CD14-positive monocyte (primary cell): Measurements from ENCODE around the gene MACROH2A1. TPM values are rescaled to one million over a fixed set of nuclear protein-coding genes. Genes with fewer than 3 reads are reported as not detected.

Experiments
- DNase-seq, 3 donors: peaks; one replicate each; pipeline ENCODE4 v3.0.0-alpha.2; 2011 to 2022
- H2AFZ ChIP-seq: 2 replicates; pipeline ENCODE4 v1.6.0; 2012; ENCODE audit warnings: mild to moderate bottlenecking, low read depth, low read length, inconsistent platforms; ENCODE audit not compliant: insufficient read depth, poor library complexity, severe bottlenecking
- H3K27ac ChIP-seq, 2 donors: 1 replicate in 1 of 2; 2 replicates in 1 of 2; pipeline ENCODE4 v1.5.1; 2012 to 2013; ENCODE audit warnings: low read length in 2 of 2, control low read depth in 1 of 2, inconsistent platforms in 1 of 2, low read depth in 1 of 2, mild to moderate bottlenecking in 1 of 2
- H3K27me3 ChIP-seq, 2 donors: one replicate each; pipeline versions ENCODE4 v1.6.0 to v1.6.1; 2011 to 2013; ENCODE audit warnings: low read length in 2 of 2; ENCODE audit not compliant: control insufficient read depth in 2 of 2, insufficient read depth in 2 of 2
- H3K36me3 ChIP-seq, 2 donors: replicated peaks in 1 of 2; 1 replicate in 1 of 2; 2 replicates in 1 of 2; pipeline versions ENCODE4 v1.5.1 to v1.6.1; 2012 to 2013; ENCODE audit warnings: low read length in 2 of 2, control low read depth in 1 of 2, inconsistent platforms in 1 of 2, mild to moderate bottlenecking in 1 of 2; ENCODE audit not compliant: insufficient read depth in 2 of 2, control insufficient read depth in 1 of 2
- H3K4me1 ChIP-seq, 2 donors: 1 replicate in 1 of 2; 2 replicates in 1 of 2; pipeline versions ENCODE4 v1.5.1 to v1.6.1; 2012 to 2013; ENCODE audit warnings: low read length in 2 of 2, control low read depth in 1 of 2, inconsistent platforms in 1 of 2, mild to moderate bottlenecking in 1 of 2, moderate library complexity in 1 of 2; ENCODE audit not compliant: insufficient read depth in 2 of 2, control insufficient read depth in 1 of 2
- H3K4me2 ChIP-seq: replicated peaks from 2 replicates; pipeline ENCODE3; 2012; ENCODE audit warnings: low read length, moderate library complexity, mild to moderate bottlenecking; ENCODE audit not compliant: poor library complexity, severe bottlenecking; ENCODE audit errors: extremely low read depth
- H3K4me3 ChIP-seq, 3 experiments: fragments of 200-600 bp in 1 of 3; sonication (generic) in 1 of 3; replicated peaks in 1 of 3; 1 replicate in 2 of 3; 2 replicates in 1 of 3; pipeline ENCODE4 v1.5.1; 2011 to 2013; ENCODE audit warnings: low read length in 3 of 3, mild to moderate bottlenecking in 3 of 3, control low read depth in 2 of 3, low read depth in 2 of 3, inconsistent platforms in 1 of 3, moderate library complexity in 1 of 3
- H3K79me2 ChIP-seq: 2 replicates; pipeline ENCODE4 v1.6.0; 2012; ENCODE audit warnings: mild to moderate bottlenecking, control low read depth, inconsistent platforms, low read length, moderate library complexity; ENCODE audit not compliant: insufficient read depth
- H3K9ac ChIP-seq: 2 replicates; pipeline ENCODE4 v1.6.0; 2017; ENCODE audit warnings: low read length, mild to moderate bottlenecking; ENCODE audit not compliant: insufficient read depth, poor library complexity, severe bottlenecking
- H3K9me3 ChIP-seq, 2 donors: replicated peaks in 1 of 2; 1 replicate in 1 of 2; 2 replicates in 1 of 2; pipeline versions ENCODE4 v1.5.1 to v1.6.1; 2012 to 2013; ENCODE audit warnings: low read length in 2 of 2, control low read depth in 1 of 2; ENCODE audit not compliant: control insufficient read depth in 1 of 2, insufficient read depth in 1 of 2
- H4K20me1 ChIP-seq: 2 replicates; pipeline ENCODE4 v1.6.0; 2012; ENCODE audit warnings: mild to moderate bottlenecking, low read length, control low read depth, moderate library complexity; ENCODE audit not compliant: insufficient read depth
- H3K27ac Mint-ChIP-seq, 7 donors: one replicate each; pipeline ENCODE4 v1.8.0; 2020; ENCODE audit warnings: mild to moderate bottlenecking in 7 of 7, mixed read lengths in 7 of 7, moderate library complexity in 6 of 7, inconsistent platforms in 2 of 7
- H3K27me3 Mint-ChIP-seq, 3 donors: one replicate each; pipeline ENCODE4 v1.8.0; 2021 to 2022; ENCODE audit warnings: low read depth in 3 of 3, mild to moderate bottlenecking in 3 of 3, mixed read lengths in 3 of 3, moderate library complexity in 3 of 3, inconsistent platforms in 1 of 3
- H3K36me3 Mint-ChIP-seq, 2 donors: one replicate each; pipeline ENCODE4 v1.8.0; 2020; ENCODE audit warnings: mixed read lengths in 2 of 2, inconsistent platforms in 1 of 2, mild to moderate bottlenecking in 1 of 2
- H3K4me1 Mint-ChIP-seq: one replicate; pipeline ENCODE4 v1.8.0; 2020; ENCODE audit warnings: mild to moderate bottlenecking, mixed read lengths
- H3K4me3 Mint-ChIP-seq, 2 donors: one replicate each; pipeline ENCODE4 v1.8.0; 2020; ENCODE audit warnings: mild to moderate bottlenecking in 2 of 2, mixed read lengths in 2 of 2, moderate library complexity in 1 of 2
- H3K9me3 Mint-ChIP-seq, 7 donors: one replicate each; pipeline ENCODE4 v1.8.0; 2020 to 2022; ENCODE audit warnings: mixed read lengths in 7 of 7, mild to moderate bottlenecking in 6 of 7, moderate library complexity in 6 of 7, inconsistent platforms in 2 of 7
- WGBS: methylation state at CpG from one replicate; pipeline ENCODE4 v1.1.5; 2013; ENCODE audit warnings: missing lambda C conversion rate; ENCODE audit not compliant: insufficient coverage; 5-methylcytosine and 5-hydroxymethylcytosine counted together
- intact Hi-C, 2 donors: fragments of 100-400 bp; cut with micrococcal nuclease; formaldehyde crosslinking; loops; one replicate each; pipeline versions ENCODE4 v1.15.0 to v1.15.1; 2023
- polyA plus RNA-seq, 3 donors: library from polyadenylated mRNA; depleted of rRNA in 1 of 3; unstranded in 2 of 3; stranded (reverse) in 1 of 3; fragments of 300-500 nt in 2 of 3; fragments of >200 nt in 1 of 3; fragmentation: Illumina TruSeq in 2 of 3; gene quantifications; 1 replicate in 2 of 3; 2 replicates in 1 of 3; pipeline ENCODE4 v1.2.3, GENCODE V29; 2012 to 2021
- TF ChIP-seq, protein P1 (sequence below): fragments of 200-600 bp; IDR thresholded peaks from one replicate; pipeline ENCODE4 v1.8.0; 2022; ENCODE audit warnings: antibody characterized with exemption, mild to moderate bottlenecking

MACROH2A1 gene
- polyA plus RNA-seq, 3 donors, result 352 to 443 (median 440) TPM

DNA sequence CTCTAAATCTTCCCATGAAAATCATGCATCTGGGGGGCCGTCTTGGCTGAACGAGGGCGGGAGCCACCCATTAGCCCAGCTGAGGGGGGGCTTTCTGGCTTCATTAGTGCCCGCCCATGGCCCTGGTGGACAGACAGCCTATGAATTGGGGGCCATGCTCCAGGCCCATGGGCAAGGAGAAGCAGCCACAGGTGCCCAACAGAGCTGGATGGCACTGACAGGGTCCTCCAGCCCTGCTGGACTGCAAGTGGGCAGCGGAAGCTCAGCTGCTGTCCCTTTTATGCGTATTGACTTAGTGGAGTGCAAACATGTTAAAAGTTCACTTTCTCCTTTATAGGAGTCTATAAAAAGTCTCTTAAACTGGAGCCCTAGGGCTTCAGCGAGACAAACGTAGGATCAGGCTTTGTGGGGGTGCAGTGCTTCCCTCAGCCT, 75.3 kb downstream of the MACROH2A1 start:
- H3K9ac ChIP-seq, result no peak overlapping the region
- H3K9me3 ChIP-seq, result no peaks in the 10 kb centered on the region
- no peaks in the 10 kb centered on the region for H3K4me1 Mint-ChIP-seq
- peaks cover 0 to 6% (median 4%) of the 10 kb centered on the region in 3 donors for H3K27me3 Mint-ChIP-seq
- H3K27ac Mint-ChIP-seq, result no peak overlapping the region
- H3K4me3 ChIP-seq, result no peak overlapping the region
- peaks cover 0 to 3% (median 0%) of the 10 kb centered on the region in 7 donors for H3K9me3 Mint-ChIP-seq
- no peak overlapping the region for H3K4me3 Mint-ChIP-seq
- peaks cover 10% of the 10 kb centered on the region for H4K20me1 ChIP-seq
- TF ChIP-seq, protein P1, sequence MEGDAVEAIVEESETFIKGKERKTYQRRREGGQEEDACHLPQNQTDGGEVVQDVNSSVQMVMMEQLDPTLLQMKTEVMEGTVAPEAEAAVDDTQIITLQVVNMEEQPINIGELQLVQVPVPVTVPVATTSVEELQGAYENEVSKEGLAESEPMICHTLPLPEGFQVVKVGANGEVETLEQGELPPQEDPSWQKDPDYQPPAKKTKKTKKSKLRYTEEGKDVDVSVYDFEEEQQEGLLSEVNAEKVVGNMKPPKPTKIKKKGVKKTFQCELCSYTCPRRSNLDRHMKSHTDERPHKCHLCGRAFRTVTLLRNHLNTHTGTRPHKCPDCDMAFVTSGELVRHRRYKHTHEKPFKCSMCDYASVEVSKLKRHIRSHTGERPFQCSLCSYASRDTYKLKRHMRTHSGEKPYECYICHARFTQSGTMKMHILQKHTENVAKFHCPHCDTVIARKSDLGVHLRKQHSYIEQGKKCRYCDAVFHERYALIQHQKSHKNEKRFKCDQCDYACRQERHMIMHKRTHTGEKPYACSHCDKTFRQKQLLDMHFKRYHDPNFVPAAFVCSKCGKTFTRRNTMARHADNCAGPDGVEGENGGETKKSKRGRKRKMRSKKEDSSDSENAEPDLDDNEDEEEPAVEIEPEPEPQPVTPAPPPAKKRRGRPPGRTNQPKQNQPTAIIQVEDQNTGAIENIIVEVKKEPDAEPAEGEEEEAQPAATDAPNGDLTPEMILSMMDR, result no peak
- H3K36me3 ChIP-seq, result peaks cover 0 to 6% of the 10 kb centered on the region in 2 donors
- H3K27ac ChIP-seq, result no peak overlapping the region
- H3K4me2 ChIP-seq, result no peak overlapping the region
- DNase-seq, result no peak
- peaks cover 6 to 15% of the 10 kb centered on the region in 2 donors for H3K36me3 Mint-ChIP-seq
- no peaks in the 10 kb centered on the region for H3K79me2 ChIP-seq
- no peak overlapping the region for H2AFZ ChIP-seq
- H3K27me3 ChIP-seq, result no peaks in the 10 kb centered on the region
- no peaks in the 10 kb centered on the region for H3K4me1 ChIP-seq
- 96% methylated on average over 3 of the region's 8 CpGs for WGBS
- intact Hi-C loops, result no loop called here

- H3K4me2 ChIP-seq, result no peak overlapping the region
- Mint-ChIP-seq H3K36me3 (peaks cover 4 to 10% of the 10 kb centered on the region in 2 donors), H3K4me3 (no peak overlapping the region), H3K9me3 (no peaks in the 10 kb centered on the region), H3K27ac (no peak overlapping the region), H3K27me3 (peaks cover 0 to 6% (median 4%) of the 10 kb centered on the region in 3 donors), H3K4me1 (no peaks in the 10 kb centered on the region)
- peaks cover 0 to 6% of the 10 kb centered on the region in 2 donors for H3K36me3 ChIP-seq
- H3K9ac ChIP-seq, result no peak overlapping the region
- over 99% methylated on average over 6 of the region's 8 CpGs for WGBS
- intact Hi-C loops, result no loop called here
- TF ChIP-seq, protein P1, result no peak
- H3K4me1 ChIP-seq, result no peaks in the 10 kb centered on the region
- H3K9me3 ChIP-seq, result no peaks in the 10 kb centered on the region
- no peak overlapping the region for H2AFZ ChIP-seq
- no peaks in the 10 kb centered on the region for H3K79me2 ChIP-seq
- DNase-seq, result no peak
- H3K27ac ChIP-seq, result no peak overlapping the region
- H4K20me1 ChIP-seq, result peaks cover 5% of the 10 kb centered on the region
- H3K27me3 ChIP-seq, result no peaks in the 10 kb centered on the region
- H3K4me3 ChIP-seq, result no peak overlapping the region
Measured at GRCh38 chr5:135323227-135323626, 75.8 kb downstream of the MACROH2A1 start.
